ENCODE results near the gene ABLIM2.

ABLIM2 gene

GRCh38 chr4:8101213-8102075 is 57.2 kb downstream of the ABLIM2 start:
- DNase-seq (ENCODE audit: low spot score) = no peak

- no peak for DNase-seq (ENCODE audit: low spot score)
These were observed 58.6 kb downstream of the ABLIM2 start for GRCh38 chr4:8099981-8100464.

GRCh38 chr4:8098506-8098905 is 60.1 kb downstream of the ABLIM2 start:
- no peak for DNase-seq (ENCODE audit: low spot score)

GRCh38 chr4:8097721-8098345 is 60.8 kb downstream of the ABLIM2 start:
- DNase-seq (ENCODE audit: low spot score) = no peak

- DNase-seq (ENCODE audit: low spot score) = no peak
These were observed 61.5 kb downstream of the ABLIM2 start for GRCh38 chr4:8097141-8097541.

- no peak for DNase-seq (ENCODE audit: low spot score)
These were observed 61.9 kb downstream of the ABLIM2 start for GRCh38 chr4:8096690-8097061.

- no peak for DNase-seq (ENCODE audit: low spot score)
These were observed 62.5 kb downstream of the ABLIM2 start for GRCh38 chr4:8095956-8096689.

- DNase-seq (ENCODE audit: low spot score) = no peak
These were observed 64.9 kb downstream of the ABLIM2 start for GRCh38 chr4:8093587-8094274.

- DNase-seq (ENCODE audit: low spot score) = no peak
These were observed 66.3 kb downstream of the ABLIM2 start for GRCh38 chr4:8092282-8092681.

- DNase-seq (ENCODE audit: low spot score) = no peak
These were observed 67.8 kb downstream of the ABLIM2 start for GRCh38 chr4:8090744-8091301.

GRCh38 chr4:8090312-8090711 is 68.3 kb downstream of the ABLIM2 start:
- no peak for DNase-seq (ENCODE audit: low spot score)

GRCh38 chr4:8089862-8090261 is 68.8 kb downstream of the ABLIM2 start:
- no peak for DNase-seq (ENCODE audit: low spot score)

- DNase-seq (ENCODE audit: low spot score) = no peak
These were observed 69.6 kb downstream of the ABLIM2 start for GRCh38 chr4:8088966-8089491.

GRCh38 chr4:8087921-8088495 is 70.6 kb downstream of the ABLIM2 start:
- no peak for DNase-seq (ENCODE audit: low spot score)

GRCh38 chr4:8086783-8087445 is 71.7 kb downstream of the ABLIM2 start:
- no peak for DNase-seq (ENCODE audit: low spot score)

GRCh38 chr4:8085491-8086117 is 73.0 kb downstream of the ABLIM2 start:
- no peak for DNase-seq (ENCODE audit: low spot score)

- no peak for DNase-seq (ENCODE audit: low spot score)
These were observed 73.7 kb downstream of the ABLIM2 start for GRCh38 chr4:8084712-8085490.

- DNase-seq (ENCODE audit: low spot score) = no peak
These were observed 74.5 kb downstream of the ABLIM2 start for GRCh38 chr4:8084031-8084660.

Data from ecto neural progenitor cell (in vitro differentiated cells).